Measurements from ENCODE around the gene ADGRD2.

ADGRD2 gene

DNA sequence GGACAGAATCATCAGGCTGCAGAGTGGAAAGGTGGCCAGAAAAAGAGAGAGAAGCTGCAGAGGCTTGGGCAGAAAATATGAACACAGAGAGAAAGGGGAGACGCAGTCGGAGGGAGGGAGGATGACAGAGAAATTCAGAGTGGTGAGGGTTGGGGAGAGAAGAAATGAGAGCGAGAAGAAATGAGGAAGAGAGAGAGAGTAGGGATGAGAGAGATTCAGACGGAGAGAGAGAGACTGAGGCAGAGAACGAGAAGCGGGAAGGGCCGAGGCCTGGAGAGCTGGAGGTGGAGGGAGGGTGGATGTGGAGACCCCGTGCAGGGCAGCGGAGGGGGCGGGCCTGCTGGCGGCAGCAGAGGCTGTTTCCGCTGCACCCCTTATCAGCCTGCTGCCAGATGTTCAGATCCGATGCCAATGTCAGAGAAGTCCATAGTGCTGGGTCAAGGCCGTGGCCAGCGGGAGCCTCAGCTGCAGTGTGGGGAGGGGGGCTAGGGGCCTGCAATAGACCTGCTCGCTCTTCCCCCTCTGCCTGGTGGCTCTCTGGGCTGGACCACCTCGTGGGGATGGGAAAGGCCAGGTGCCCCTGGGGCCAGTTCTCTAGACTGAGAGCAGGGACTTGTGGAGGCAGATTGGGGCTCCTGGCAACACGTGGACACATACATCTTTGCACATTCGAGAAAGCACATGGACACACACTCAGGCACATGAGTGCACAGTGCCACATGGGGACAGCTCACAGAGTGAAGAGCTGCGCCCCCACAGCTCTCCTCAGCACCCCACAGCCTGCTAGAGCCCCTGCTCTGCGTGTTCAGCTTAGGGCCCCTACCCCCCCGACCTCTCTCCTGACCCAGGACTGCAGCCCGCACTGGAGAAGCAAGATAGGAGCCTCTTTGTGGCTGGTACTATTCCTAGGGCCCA lies 61.9 kb downstream of the ADGRD2 start:
- peak; percentile 18 for DNase-seq (ENCODE audit: low spot score)

DNA sequence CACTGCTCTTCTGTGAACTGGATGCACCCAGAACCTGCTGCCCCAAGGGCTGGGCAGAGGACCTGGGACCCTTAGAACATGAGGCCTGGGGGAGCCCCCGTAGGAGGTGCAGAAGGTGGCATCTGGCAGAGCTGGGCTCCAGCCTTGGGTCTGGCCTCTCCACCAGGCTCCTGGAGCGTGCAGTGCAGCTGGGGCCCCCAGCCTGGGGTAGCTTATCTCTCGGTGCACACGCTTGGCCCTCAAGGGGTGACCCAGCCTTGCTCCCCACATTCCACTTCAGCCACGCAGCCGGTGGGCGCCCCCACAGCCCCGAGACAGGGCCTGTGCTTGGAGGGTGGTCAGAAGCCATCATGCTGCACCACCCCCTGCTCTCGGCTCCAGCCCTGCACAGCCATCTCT lies 62.6 kb downstream of the ADGRD2 start:
- peak; percentile 29 for DNase-seq (ENCODE audit: low spot score)

DNA sequence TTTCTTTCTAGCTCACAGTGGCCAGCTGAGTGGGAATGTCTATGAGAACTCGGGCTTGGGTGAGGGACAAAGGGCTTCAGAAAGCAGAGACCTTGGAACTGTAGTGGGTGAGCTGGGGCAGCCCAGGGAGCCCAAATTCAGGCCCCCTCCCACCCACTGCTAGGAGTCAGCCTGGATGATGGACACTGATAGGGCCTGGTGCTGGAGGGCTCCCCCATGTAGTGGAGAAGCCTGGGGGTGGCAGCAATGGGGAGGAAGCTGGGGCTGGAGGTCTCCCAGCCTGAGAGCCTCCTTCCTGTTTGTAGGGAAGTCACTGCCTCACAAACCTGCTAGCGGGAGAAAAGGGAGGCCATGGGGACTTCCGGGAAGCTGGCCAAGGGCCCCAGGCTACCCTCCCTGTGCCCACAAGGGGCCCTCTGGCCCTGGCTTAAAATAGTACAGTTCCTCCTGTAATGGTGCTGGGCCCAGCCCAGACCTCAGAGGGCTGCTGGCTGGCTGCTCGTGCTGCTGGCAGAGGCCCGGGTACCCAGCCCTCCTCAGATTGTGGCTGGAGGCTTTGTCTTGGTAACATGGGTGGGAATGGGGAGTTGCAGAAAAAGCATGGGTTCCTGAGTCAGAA lies 63.2 kb downstream of the ADGRD2 start:
- no peak for DNase-seq (ENCODE audit: low spot score)

DNA sequence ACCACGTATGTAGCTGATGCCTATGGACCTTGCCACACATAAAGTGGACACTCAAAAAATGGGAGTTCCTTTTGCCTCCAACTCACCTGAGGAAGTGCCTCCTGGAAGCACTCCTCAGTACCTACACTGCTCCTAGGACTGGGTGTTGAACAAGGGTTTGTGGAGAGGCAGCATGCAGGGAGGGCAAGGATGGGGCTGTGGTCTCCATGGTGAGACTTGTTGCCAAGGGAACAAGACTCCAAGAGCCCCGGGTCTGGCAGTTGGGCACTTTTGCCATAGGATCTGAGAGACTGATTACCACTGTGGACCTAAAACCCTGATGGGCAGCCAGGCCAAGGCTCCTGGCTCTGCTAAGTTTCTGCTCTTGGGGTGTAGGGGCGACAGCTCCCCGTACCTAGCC lies 63.9 kb downstream of the ADGRD2 start:
- no peak for DNase-seq (ENCODE audit: low spot score)

DNA sequence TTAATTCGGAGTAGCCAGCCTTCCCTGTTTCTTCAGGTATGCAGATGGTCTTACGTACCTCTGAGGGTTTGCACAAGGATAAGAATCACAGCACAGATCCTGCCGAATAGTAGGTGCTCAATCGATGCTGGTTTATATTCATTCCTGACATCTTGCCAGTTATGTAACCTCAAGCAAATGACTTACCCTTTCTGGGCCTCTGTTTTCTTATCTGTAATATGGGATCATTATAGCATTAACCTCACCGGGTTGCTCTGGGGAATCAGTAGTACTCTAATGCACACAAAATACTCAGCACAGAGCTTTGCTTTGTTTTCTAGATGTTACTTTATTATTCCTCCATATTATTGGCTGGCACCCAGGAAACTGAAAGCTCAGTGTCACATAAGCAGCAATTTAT lies 64.6 kb downstream of the ADGRD2 start:
- DNase-seq (ENCODE audit: low spot score) = no peak

DNA sequence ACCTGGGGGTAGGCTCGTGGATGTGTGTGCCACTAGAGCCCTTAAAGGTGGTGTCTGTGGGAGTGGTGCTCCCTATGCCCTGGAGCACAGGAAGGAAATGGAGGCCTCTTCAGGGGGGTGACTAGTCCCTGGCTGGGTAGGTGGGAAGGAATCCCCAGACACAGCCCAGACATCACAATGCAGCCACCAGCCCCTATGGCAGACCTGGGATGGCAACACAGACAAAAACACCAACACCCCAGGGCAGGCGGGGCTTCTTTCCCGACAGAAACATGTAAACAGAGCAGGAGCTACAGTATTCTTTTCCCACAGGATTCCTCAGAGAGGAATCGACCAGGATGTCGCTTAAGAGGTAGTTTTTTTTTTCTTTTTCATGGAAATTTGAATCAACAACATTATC lies 67.3 kb downstream of the ADGRD2 start:
- DNase-seq (ENCODE audit: low spot score) = no peak

DNA sequence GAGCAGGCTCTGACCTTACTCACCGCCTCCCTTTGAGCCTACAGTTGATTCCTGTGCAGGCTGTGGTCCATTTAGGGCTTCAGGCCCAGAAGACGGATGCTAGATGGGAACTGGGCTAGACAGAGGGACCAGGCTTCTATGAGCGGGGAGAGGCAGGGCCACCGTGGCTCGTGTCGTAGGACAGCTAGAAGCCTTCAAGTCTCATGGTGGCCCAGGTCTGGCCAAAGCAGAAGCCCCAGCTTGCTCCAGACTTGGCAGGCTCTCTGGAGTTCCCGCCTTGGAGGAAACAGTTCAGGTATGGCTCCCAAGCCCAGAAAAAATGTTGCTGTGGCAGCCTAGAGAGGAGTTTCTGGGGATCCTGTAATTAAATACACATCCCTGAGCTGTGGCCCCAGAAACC lies 67.9 kb downstream of the ADGRD2 start:
- DNase-seq (ENCODE audit: low spot score) = no peak

DNA sequence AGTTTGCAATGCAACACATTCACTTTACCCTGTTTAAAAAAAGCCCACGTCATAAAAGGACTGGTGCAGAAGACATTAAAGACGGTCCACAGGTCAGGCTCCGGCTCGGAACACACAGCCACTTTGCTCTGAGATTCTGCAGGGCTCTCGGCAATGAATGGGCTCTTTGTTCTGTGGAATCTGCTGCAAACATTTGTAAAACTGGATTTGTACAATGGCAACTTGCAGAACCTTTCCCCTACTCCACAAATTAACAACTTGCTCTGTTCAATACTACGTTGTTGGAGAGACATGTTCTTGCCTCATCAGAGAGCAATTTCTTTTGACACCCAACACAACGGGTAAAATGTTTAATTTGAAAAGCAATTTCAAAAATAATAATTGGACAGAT lies 70.0 kb downstream of the ADGRD2 start:
- DNase-seq (ENCODE audit: low spot score) = no peak

DNA sequence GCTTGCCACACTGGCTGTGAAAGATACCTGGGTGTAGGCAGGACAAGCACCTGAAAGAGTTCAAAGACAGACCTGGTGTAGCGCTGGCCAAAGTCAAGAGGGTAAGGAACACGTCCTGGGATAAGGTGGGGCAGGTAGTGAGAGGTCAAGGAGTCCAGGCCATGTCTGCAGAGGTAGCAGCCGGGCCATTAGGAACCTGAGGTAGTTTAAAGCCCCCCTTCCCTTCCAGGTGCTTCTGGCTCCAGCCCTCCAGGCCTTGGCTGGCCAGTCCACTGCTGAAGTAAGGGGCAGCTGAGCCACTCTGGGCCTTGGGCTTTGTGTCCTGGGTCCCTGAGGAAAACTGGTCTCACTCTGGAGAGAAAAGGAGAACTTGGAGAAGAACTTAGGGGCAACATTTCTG lies 70.9 kb downstream of the ADGRD2 start:
- no peak for DNase-seq (ENCODE audit: low spot score)

DNA sequence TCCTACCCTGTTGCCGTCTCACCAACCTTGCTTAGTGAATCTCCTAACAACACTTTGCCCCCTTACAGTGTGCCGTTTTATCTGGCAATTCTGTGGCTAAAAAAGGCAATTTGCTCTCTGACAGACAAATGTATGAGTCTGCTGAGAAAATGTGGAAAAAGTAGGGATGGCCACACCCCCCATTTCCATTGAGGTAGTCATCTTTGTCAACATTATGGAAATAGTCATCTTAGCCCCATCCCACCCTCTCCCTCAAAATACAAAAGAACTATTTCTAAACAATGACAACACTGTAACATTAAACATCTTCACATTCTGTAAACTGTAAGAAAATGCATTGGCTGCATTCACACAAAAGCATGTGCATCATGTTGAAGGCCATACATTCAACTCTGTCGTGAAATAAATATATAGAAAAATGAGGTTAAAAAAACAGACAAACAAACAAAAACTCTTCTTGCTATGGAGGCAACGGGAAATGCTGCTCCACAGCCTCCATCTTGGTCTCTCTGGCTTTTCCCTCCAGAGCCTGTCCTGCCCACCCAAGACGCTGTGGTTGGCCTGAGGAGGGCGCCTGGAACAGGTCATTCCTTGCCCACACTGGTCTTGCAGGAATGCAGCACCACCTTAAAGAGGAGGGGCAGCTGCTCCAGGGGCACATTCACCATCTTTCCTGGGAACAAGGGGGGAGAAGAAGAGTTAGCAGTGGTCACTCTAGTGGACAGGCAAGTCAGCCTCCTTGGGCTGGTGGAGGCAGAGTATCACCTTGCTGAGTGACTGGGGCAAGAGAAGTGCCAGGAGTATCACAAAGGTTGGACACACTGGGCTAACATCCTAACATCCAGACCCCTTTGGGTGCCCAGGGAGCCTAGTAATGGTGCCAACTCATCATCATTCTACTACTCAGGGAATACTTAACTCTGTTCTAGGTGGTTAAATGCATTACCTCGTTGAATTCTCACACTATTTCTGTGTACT lies 72.2 kb downstream of the ADGRD2 start:
- no peak for DNase-seq (ENCODE audit: low spot score)

DNA sequence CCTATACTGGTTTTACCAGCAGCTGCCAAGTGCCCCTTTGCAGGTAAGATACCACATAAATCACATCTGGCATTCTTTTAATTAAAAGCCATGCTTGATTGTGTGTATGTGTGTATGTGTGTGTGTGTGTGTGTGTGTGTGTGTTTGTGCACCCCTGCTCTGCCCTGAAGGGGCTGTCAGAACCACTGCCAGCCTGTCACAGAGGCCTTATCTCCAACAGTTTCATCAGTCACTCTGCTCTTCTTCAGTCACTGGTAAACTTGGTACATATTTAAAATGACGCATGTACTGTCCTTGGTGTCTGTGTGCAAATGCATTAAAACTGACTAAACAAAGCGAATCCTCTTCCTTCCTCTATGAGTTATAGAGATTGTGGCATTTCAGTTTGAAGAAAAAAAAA lies 75.9 kb downstream of the ADGRD2 start:
- DNase-seq (ENCODE audit: low spot score) = no peak

DNA sequence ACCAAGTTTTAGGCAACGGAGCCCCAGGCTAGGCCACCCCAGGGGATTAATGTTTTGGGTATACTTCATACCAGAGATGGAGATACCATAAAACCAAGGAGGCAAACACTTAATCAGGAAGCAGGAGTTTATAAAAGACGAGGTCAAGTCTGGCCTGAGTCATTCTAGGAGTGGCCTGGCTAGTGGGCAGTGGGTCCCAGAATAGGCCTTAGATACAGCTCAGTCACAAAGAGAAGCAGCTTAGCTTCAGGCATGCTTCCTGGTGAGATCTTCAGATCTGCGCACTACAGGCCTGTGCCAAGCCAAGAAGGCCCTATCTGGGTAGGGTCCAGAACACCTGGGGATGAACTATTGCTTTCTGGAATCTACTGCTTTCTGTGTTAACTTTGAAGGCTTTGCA lies 77.5 kb downstream of the ADGRD2 start:
- no peak for DNase-seq (ENCODE audit: low spot score)
